VCaP (cell line): Measurements from ENCODE around the gene ERBIN.

Source experiments
- H3K27ac ChIP-seq: fragments of 450-650 bp; 2 replicates; pipeline ENCODE4 v1.5.1; 2017
- TF ChIP-seq, protein P1 (sequence below): fragments of 450-650 bp; conservative IDR thresholded peaks from 2 replicates; pipeline ENCODE4 v1.5.1; 2017; ENCODE audit warnings: mild to moderate bottlenecking, moderate library complexity

The ERBIN gene

GRCh38 chr5:65907135-65907534 is 19.2 kb upstream of the ERBIN start:
- TF ChIP-seq, protein P1, sequence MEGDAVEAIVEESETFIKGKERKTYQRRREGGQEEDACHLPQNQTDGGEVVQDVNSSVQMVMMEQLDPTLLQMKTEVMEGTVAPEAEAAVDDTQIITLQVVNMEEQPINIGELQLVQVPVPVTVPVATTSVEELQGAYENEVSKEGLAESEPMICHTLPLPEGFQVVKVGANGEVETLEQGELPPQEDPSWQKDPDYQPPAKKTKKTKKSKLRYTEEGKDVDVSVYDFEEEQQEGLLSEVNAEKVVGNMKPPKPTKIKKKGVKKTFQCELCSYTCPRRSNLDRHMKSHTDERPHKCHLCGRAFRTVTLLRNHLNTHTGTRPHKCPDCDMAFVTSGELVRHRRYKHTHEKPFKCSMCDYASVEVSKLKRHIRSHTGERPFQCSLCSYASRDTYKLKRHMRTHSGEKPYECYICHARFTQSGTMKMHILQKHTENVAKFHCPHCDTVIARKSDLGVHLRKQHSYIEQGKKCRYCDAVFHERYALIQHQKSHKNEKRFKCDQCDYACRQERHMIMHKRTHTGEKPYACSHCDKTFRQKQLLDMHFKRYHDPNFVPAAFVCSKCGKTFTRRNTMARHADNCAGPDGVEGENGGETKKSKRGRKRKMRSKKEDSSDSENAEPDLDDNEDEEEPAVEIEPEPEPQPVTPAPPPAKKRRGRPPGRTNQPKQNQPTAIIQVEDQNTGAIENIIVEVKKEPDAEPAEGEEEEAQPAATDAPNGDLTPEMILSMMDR: no peak
- H3K27ac ChIP-seq: no peak overlapping the region

DNA sequence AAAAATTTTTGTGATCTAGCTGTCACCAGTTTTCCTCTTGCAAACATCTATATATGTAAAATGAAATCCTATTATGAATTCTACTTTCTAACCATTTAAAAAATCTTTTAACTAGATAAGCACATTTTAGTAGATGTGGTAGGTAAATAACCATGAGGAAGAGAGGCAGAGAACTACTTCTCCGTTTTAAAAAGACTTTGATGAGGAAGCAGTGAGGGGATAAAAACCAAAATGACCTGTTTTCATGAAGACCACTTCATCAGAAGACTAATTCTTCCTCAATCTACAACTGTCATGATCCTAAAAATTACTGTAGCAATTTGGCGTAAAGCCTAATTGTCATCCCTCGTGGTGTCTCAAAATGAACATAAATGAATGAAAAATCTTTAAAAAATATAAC is 15.7 kb upstream of the ERBIN start:
- no peak overlapping the region for H3K27ac ChIP-seq
- TF ChIP-seq, protein P1: no peak

DNA sequence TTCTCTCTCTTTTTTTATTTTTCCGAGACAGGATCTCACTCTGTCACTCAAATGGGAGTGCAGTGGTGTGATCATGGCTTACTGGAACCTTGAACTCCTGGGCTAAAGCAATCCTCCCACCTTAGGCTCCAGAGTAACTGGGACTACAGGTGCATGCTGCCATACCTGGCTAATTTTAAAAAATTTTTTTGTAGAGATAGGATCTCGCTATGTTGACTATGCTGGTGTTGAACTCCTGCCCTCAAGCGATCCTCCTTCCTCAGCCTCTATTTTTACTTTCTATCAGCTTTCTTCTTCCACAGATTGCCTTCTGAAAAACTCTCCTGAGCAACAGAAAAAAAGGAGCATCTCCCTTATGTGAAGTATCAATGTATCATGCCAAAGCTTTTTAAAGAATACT is 14.1 kb upstream of the ERBIN start:
- TF ChIP-seq, protein P1: no peak
- no peak overlapping the region for H3K27ac ChIP-seq

- TF ChIP-seq, protein P1: no peak
- peak overlapping the region; percentile 45; the same call in 1 of the 2 replicates for H3K27ac ChIP-seq
Measured at GRCh38 chr5:65913519-65913918, 12.9 kb upstream of the ERBIN start.

- TF ChIP-seq, protein P1: no peak
- peak overlapping the region; percentile 45 for H3K27ac ChIP-seq
Measured at GRCh38 chr5:65914641-65915196, 11.7 kb upstream of the ERBIN start.

DNA sequence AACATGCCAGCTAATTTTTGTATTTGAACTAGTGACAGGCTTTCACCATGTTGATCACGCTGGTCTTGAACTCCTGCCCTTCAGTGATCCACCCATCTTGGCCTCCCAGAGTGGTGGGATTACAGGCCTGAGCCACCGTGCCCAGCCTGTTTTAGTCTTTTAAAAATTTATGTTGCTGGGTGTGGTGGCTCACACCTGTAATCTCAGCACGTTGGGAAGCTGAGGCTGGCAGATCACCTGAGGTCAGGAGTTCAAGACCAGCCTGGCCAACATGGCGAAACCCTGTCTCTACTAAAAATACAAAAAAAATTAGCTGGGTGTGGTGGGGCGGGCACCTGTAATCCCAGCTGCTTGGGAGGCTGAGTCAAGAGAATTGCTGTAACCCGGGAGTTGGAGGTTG is 10.7 kb upstream of the ERBIN start:
- H3K27ac ChIP-seq: peak overlapping the region; percentile 45

DNA sequence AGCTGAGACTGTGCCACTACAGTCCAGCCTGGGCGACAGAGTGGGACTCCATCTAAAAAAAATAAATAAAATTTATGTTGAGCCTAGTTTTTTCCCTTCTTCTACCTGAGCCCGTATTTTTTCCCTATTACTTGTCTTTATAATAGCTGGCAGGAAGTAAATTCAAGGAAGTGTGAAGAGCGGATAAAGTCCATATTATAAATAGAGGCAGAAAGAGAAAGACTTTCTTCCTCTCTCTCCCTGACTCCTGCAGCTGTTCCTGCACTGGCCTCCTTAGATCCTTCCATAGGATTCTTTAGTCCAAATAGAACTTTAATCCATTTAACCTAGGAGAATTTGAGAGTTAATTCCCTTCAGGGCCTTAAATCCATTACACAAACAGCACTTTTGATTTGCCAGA is 10.3 kb upstream of the ERBIN start:
- TF ChIP-seq, protein P1: no peak
- H3K27ac ChIP-seq: no peak overlapping the region; the same call in 1 of the 2 replicates

GRCh38 chr5:65916636-65917035 is 9.7 kb upstream of the ERBIN start:
- TF ChIP-seq, protein P1: no peak
- no peak overlapping the region for H3K27ac ChIP-seq
